Fibroblast of mammary gland (primary cell): Measurements from ENCODE around the gene TP63.
A peak's percentile ranks its signal among the peaks of the same experiment; 100 is the strongest.

Experiments
- DNase-seq: peaks from one replicate; pipeline ENCODE4 v3.0.0-alpha.2; 2010; ENCODE audit warnings: low read depth
- H3K4me3 ChIP-seq: 2 replicates; pipeline ENCODE4 v1.5.1; 2011; ENCODE audit warnings: low read depth, mild to moderate bottlenecking, low read length, moderate library complexity; ENCODE audit not compliant: control insufficient read depth
- TF ChIP-seq, protein P1 (sequence below): conservative IDR thresholded peaks from 2 replicates; pipeline ENCODE4 v1.5.1; 2011; ENCODE audit warnings: low read depth, low read length, inconsistent platforms; ENCODE audit not compliant: control insufficient read depth, insufficient read depth

TP63 gene

DNA sequence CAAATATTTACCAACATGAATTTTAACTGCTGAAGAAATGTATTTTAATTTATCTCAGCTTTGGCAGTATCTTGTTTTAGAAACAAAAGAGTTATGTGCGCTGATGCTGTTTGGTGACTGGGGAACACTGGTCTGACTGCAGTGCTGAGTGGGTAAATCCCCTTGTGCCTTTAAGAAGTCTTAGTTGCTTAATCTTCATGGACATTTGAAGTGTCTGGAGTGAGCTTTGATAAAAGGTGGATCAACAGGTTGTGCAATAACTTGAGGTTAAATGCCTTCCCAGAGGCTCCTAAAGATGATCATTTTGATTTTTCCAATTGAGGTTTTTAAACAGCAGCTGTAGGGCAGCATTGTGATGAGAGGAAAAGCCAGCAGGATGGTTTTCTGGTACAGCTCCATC, 68.7 kb downstream of the TP63 start:
- TF ChIP-seq, protein P1, sequence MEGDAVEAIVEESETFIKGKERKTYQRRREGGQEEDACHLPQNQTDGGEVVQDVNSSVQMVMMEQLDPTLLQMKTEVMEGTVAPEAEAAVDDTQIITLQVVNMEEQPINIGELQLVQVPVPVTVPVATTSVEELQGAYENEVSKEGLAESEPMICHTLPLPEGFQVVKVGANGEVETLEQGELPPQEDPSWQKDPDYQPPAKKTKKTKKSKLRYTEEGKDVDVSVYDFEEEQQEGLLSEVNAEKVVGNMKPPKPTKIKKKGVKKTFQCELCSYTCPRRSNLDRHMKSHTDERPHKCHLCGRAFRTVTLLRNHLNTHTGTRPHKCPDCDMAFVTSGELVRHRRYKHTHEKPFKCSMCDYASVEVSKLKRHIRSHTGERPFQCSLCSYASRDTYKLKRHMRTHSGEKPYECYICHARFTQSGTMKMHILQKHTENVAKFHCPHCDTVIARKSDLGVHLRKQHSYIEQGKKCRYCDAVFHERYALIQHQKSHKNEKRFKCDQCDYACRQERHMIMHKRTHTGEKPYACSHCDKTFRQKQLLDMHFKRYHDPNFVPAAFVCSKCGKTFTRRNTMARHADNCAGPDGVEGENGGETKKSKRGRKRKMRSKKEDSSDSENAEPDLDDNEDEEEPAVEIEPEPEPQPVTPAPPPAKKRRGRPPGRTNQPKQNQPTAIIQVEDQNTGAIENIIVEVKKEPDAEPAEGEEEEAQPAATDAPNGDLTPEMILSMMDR = no peak
- no peak overlapping the region for H3K4me3 ChIP-seq
- no peak for DNase-seq

DNA sequence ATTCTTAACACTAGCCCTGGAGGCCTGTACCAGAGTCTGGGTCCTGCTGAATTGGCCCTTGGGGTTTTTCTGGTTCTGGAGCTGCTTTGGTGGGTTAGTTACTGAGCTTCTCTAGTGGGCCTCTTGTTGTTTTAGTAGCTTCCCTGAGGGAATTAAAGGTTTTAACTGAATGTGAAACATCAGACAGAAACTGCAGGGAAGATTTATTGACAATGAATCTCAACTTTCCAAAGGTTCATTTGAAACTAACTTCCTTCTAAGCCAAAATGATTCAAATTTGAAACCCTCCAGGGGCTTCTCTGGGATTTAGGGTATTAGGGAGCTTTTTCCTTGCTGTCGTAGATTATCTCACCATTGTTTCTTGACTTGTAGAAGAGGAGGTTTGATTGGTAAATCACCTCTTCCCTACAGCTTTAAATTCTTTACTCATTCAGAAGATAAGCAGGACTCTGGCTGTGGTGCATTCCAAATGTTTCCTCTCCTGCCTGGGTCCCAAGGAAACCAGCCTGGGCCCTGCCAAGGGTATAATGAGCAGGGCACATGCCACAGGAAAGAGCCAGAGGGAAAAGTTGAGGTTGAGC, 71.0 kb downstream of the TP63 start:
- no peak for DNase-seq
- TF ChIP-seq, protein P1 = no peak
- H3K4me3 ChIP-seq = no peak overlapping the region

DNA sequence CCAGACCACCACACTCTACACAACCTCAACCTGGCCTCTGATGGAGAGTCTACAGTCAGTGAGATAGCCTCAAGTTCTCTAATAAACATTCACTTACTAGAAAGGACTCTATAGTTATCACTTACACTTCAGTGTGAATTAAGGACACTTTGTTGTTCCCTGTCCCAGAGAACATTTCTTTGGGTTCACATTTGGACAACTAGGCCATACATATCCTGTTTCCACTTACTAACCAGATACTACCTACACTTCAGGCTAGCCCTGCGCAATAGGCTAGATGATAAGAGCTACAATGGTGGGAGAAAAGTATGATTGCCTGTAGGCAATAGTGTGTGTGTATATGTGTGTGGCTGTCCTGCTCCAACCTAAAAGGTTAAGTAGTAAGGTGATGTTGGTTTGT, 72.7 kb downstream of the TP63 start:
- TF ChIP-seq, protein P1 = no peak
- no peak overlapping the region for H3K4me3 ChIP-seq
- DNase-seq = no peak

DNA sequence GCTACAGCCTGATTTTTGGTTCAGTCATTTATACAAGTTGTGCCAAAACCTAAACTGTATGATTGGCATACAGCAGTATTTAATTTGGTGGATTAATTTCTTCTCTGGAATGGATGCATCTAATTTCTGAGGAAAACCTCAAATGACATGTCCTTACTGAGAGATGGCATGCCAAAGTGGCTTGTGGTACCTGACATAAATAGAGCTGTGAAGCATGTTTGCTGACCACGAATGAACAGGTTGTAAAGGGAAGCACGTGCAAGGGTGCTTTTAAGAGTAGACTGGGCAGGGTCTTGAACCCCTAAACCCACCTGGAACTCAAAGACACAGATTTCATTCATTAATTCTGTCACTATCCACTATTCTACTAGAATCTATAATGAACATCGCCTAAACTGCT, 77.2 kb downstream of the TP63 start:
- DNase-seq = no peak
- TF ChIP-seq, protein P1 = no peak

DNA sequence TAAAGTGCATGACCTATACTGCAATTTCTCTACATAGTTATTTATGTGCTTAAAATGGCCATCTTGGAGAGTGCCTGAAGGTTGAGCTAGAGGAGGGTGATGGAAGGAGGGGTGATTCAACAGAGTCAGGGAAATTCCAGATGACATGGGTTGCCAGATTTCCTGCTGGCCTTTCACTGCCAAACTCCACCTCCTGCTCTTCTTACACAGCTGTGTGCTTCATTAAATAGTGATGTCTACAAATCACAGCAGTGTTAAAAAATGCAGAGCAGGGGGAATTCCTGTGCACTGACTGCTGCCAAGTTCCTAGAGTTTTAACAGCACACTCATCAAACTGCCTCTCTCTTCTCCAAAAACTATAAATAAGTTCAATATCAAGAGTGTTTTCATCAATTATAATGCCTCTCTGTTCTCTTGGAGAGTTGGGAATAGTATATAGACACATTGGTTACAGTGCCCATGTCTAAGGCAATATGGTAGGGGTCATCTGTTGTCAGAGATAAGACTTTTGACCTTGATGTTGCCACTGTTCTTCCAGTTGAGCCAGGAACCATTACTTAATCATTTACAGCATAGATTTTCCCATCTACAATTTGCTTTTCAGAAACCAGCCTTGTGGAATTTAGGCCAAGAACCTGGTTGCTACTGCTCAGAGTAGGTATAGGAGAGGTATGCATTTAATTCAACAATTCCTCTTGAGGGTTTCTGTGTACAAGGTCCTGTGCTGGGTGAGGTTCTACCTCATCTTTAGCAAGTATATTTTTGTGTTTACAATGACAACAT, 79.6 kb downstream of the TP63 start:
- TF ChIP-seq, protein P1 = no peak
- no peak overlapping the region for H3K4me3 ChIP-seq
- peak; percentile 98 for DNase-seq

More for the DNA sequence above, 77.2 kb downstream of the TP63 start:
- H3K4me3 ChIP-seq = no peak overlapping the region

DNA sequence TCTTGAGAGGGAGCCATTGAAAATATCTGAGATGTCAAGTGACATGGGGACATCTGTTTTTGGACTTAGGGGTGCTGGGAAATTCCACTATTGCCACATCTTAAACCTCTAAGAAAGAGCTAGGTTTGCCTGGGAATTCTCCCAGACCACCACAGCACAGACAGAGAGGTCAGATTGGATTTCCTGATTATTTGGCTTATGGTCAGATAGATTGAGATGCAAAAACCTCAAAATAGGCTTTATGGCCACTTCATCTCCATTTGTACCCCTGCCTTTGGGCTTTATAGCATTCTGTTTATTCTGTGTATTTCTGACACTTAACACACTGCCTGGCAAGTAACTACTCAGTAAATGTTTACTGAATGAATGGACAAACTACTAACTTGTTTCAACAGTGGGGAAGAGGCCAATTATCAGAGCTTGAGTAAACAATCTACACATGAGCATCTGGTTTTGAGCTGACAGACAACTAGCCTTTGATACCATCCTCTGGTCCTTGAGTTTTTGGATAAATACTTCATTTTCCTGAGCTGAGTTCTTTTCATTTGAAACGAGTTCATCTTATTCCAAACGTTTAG, 81.8 kb downstream of the TP63 start:
- no peak overlapping the region for H3K4me3 ChIP-seq
- TF ChIP-seq, protein P1 = no peak
- peak; percentile 41 for DNase-seq
